ENCODE data around the gene STX12. TPM values are rescaled to one million over a fixed set of nuclear protein-coding genes. Genes with fewer than 3 reads are reported as not detected.
A peak's percentile ranks its signal among the peaks of the same experiment; 100 is the strongest.

STX12 gene
- total and polyA plus RNA-seq, 2 experiments from 2014 or later = 6.1 to 9.0 TPM

GRCh38 chr1:27773826-27774445, 917 bp downstream of the STX12 start:
- Mint-ChIP-seq H3K9me3 (no peaks in the 10 kb centered on the region), H3K27ac (peak overlapping the region; percentile 58; the same call in 1 of the 2 replicates), H3K4me3 (peak overlapping the region; percentile 85), H3K4me1 (peaks cover 9% of the 10 kb centered on the region), H3K27me3 (ENCODE audit: insufficient read depth, low read depth, poor library complexity) (peaks cover 8% of the 10 kb centered on the region), H3K36me3 (ENCODE audit: low read depth) (no peaks in the 10 kb centered on the region)
- DNase-seq (ENCODE audit: low spot score) = no peak
- TF ChIP-seq, protein P1, sequence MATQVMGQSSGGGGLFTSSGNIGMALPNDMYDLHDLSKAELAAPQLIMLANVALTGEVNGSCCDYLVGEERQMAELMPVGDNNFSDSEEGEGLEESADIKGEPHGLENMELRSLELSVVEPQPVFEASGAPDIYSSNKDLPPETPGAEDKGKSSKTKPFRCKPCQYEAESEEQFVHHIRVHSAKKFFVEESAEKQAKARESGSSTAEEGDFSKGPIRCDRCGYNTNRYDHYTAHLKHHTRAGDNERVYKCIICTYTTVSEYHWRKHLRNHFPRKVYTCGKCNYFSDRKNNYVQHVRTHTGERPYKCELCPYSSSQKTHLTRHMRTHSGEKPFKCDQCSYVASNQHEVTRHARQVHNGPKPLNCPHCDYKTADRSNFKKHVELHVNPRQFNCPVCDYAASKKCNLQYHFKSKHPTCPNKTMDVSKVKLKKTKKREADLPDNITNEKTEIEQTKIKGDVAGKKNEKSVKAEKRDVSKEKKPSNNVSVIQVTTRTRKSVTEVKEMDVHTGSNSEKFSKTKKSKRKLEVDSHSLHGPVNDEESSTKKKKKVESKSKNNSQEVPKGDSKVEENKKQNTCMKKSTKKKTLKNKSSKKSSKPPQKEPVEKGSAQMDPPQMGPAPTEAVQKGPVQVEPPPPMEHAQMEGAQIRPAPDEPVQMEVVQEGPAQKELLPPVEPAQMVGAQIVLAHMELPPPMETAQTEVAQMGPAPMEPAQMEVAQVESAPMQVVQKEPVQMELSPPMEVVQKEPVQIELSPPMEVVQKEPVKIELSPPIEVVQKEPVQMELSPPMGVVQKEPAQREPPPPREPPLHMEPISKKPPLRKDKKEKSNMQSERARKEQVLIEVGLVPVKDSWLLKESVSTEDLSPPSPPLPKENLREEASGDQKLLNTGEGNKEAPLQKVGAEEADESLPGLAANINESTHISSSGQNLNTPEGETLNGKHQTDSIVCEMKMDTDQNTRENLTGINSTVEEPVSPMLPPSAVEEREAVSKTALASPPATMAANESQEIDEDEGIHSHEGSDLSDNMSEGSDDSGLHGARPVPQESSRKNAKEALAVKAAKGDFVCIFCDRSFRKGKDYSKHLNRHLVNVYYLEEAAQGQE (IDR thresholded peaks at IDR 0.05; ENCODE audit: unreplicated experiment) = no peak
- TF ChIP-seq POLR2AphosphoS5 (IDR thresholded peaks at IDR 0.05; ENCODE audit: low read depth) (no peak), STAT1 (IDR thresholded peaks at IDR 0.05; ENCODE audit: unreplicated experiment) (no peak), EZH2 (IDR thresholded peaks at IDR 0.05; ENCODE audit: low read depth, unreplicated experiment) (no peak), ZNF114 (CRISPR knock-in tag; IDR thresholded peaks at IDR 0.05) (no peak), JUNB (IDR thresholded peaks at IDR 0.05; ENCODE audit: unreplicated experiment) (no peak), CREB1 (CRISPR knock-in tag; IDR thresholded peaks at IDR 0.05; ENCODE audit: low read depth) (no peak), ZNF331 (CRISPR knock-in tag; IDR thresholded peaks at IDR 0.05; ENCODE audit: low read depth) (no peak), EZH2phosphoT487 (IDR thresholded peaks at IDR 0.05; ENCODE audit: unreplicated experiment) (no peak), NANOG (IDR thresholded peaks at IDR 0.05; ENCODE audit: borderline replicate concordance) (no peak)
- TF ChIP-seq, protein P2, sequence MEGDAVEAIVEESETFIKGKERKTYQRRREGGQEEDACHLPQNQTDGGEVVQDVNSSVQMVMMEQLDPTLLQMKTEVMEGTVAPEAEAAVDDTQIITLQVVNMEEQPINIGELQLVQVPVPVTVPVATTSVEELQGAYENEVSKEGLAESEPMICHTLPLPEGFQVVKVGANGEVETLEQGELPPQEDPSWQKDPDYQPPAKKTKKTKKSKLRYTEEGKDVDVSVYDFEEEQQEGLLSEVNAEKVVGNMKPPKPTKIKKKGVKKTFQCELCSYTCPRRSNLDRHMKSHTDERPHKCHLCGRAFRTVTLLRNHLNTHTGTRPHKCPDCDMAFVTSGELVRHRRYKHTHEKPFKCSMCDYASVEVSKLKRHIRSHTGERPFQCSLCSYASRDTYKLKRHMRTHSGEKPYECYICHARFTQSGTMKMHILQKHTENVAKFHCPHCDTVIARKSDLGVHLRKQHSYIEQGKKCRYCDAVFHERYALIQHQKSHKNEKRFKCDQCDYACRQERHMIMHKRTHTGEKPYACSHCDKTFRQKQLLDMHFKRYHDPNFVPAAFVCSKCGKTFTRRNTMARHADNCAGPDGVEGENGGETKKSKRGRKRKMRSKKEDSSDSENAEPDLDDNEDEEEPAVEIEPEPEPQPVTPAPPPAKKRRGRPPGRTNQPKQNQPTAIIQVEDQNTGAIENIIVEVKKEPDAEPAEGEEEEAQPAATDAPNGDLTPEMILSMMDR (conservative IDR thresholded peaks at IDR 0.05; ENCODE audit: low read depth in 2 of 2) = no peak
- TF ChIP-seq, protein P3, sequence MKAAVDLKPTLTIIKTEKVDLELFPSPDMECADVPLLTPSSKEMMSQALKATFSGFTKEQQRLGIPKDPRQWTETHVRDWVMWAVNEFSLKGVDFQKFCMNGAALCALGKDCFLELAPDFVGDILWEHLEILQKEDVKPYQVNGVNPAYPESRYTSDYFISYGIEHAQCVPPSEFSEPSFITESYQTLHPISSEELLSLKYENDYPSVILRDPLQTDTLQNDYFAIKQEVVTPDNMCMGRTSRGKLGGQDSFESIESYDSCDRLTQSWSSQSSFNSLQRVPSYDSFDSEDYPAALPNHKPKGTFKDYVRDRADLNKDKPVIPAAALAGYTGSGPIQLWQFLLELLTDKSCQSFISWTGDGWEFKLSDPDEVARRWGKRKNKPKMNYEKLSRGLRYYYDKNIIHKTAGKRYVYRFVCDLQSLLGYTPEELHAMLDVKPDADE (IDR thresholded peaks at IDR 0.05) = no peak
- TF ChIP-seq, protein P4, sequence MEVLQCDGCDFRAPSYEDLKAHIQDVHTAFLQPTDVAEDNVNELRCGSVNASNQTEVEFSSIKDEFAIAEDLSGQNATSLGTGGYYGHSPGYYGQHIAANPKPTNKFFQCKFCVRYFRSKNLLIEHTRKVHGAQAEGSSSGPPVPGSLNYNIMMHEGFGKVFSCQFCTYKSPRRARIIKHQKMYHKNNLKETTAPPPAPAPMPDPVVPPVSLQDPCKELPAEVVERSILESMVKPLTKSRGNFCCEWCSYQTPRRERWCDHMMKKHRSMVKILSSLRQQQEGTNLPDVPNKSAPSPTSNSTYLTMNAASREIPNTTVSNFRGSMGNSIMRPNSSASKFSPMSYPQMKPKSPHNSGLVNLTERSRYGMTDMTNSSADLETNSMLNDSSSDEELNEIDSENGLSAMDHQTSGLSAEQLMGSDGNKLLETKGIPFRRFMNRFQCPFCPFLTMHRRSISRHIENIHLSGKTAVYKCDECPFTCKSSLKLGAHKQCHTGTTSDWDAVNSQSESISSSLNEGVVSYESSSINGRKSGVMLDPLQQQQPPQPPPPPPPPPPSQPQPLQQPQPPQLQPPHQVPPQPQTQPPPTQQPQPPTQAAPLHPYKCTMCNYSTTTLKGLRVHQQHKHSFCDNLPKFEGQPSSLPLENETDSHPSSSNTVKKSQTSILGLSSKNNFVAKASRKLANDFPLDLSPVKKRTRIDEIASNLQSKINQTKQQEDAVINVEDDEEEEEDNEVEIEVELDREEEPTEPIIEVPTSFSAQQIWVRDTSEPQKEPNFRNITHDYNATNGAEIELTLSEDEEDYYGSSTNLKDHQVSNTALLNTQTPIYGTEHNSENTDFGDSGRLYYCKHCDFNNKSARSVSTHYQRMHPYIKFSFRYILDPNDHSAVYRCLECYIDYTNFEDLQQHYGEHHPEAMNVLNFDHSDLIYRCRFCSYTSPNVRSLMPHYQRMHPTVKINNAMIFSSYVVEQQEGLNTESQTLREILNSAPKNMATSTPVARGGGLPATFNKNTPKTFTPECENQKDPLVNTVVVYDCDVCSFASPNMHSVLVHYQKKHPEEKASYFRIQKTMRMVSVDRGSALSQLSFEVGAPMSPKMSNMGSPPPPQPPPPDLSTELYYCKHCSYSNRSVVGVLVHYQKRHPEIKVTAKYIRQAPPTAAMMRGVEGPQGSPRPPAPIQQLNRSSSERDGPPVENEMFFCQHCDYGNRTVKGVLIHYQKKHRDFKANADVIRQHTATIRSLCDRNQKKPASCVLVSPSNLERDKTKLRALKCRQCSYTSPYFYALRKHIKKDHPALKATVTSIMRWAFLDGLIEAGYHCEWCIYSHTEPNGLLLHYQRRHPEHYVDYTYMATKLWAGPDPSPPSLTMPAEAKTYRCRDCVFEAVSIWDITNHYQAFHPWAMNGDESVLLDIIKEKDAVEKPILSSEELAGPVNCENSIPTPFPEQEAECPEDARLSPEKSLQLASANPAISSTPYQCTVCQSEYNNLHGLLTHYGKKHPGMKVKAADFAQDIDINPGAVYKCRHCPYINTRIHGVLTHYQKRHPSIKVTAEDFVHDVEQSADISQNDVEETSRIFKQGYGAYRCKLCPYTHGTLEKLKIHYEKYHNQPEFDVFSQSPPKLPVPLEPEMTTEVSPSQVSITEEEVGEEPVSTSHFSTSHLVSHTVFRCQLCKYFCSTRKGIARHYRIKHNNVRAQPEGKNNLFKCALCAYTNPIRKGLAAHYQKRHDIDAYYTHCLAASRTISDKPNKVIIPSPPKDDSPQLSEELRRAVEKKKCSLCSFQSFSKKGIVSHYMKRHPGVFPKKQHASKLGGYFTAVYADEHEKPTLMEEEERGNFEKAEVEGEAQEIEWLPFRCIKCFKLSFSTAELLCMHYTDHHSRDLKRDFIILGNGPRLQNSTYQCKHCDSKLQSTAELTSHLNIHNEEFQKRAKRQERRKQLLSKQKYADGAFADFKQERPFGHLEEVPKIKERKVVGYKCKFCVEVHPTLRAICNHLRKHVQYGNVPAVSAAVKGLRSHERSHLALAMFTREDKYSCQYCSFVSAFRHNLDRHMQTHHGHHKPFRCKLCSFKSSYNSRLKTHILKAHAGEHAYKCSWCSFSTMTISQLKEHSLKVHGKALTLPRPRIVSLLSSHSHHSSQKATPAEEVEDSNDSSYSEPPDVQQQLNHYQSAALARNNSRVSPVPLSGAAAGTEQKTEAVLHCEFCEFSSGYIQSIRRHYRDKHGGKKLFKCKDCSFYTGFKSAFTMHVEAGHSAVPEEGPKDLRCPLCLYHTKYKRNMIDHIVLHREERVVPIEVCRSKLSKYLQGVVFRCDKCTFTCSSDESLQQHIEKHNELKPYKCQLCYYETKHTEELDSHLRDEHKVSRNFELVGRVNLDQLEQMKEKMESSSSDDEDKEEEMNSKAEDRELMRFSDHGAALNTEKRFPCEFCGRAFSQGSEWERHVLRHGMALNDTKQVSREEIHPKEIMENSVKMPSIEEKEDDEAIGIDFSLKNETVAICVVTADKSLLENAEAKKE (CRISPR knock-in tag; IDR thresholded peaks at IDR 0.05) = no peak
- no peaks in the 10 kb centered on the region for H4K20me1 ChIP-seq (replicated peaks; ENCODE audit: insufficient read depth)
- H3K4me3 ChIP-seq = peak overlapping the region; percentile 75
- no peaks in the 10 kb centered on the region for H3F3A ChIP-seq (replicated peaks; ENCODE audit: low read depth)
- H3K4me2 ChIP-seq = peak overlapping the region; percentile 87
- H3K9me2 ChIP-seq (ENCODE audit: insufficient read depth) = no peaks in the 10 kb centered on the region
- no peaks in the 10 kb centered on the region for H3K27me3 ChIP-seq (ENCODE audit: insufficient read depth)
- no peak for ATAC-seq
- no peaks in the 10 kb centered on the region for H3K36me3 ChIP-seq (ENCODE audit: insufficient read depth)
- peaks cover 16% of the 10 kb centered on the region for H3K79me2 ChIP-seq (replicated peaks; ENCODE audit: insufficient read depth)
- H2AFZ ChIP-seq = peak overlapping the region; percentile 28; the same call in 1 of the 2 replicates
- no peak overlapping the region for H3K27ac ChIP-seq (ENCODE audit: low read depth)
- H3K4me1 ChIP-seq (ENCODE audit: insufficient read depth) = peaks cover 6% of the 10 kb centered on the region

All from GM23338 (cell line).